Fibroblast of lung (primary cell): Measurements from ENCODE around the gene KBTBD2.

Experiments
- EZH2 ChIP-seq: IDR thresholded peaks from 2 replicates; pipeline ENCODE4 v1.5.1; 2012; ENCODE audit warnings: low read length, control low read depth, mild to moderate bottlenecking; ENCODE audit errors: missing control alignments
- TF ChIP-seq, protein P1 (sequence below), 2 donors: IDR thresholded peaks in 1 of 2; conservative IDR thresholded peaks in 1 of 2; 1 replicate in 1 of 2; 2 replicates in 1 of 2; pipeline ENCODE4 v1.5.1; 2011 to 2012; ENCODE audit warnings: low read length in 2 of 2, control low read depth in 1 of 2, inconsistent platforms in 1 of 2, low read depth in 1 of 2, mild to moderate bottlenecking in 1 of 2

DNA sequence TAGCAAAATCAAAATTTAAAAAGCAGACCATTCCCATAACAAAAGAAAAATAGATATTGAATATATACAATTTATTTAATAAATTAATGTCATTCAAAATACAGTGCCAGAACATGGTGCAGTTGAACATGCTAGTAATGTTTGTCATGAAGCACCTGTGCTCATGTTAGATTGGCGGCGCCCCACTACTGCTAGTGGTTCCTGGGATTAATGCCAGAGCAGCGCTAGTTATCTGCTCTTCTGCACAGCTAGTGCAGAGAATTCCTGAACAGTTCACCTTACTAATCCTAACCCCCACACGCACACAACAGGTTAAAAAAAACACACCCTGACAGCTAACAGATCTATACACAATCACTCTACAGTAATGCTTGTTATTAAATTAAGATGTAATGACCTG is 23.4 kb downstream of the KBTBD2 start:
- TF ChIP-seq, protein P1, sequence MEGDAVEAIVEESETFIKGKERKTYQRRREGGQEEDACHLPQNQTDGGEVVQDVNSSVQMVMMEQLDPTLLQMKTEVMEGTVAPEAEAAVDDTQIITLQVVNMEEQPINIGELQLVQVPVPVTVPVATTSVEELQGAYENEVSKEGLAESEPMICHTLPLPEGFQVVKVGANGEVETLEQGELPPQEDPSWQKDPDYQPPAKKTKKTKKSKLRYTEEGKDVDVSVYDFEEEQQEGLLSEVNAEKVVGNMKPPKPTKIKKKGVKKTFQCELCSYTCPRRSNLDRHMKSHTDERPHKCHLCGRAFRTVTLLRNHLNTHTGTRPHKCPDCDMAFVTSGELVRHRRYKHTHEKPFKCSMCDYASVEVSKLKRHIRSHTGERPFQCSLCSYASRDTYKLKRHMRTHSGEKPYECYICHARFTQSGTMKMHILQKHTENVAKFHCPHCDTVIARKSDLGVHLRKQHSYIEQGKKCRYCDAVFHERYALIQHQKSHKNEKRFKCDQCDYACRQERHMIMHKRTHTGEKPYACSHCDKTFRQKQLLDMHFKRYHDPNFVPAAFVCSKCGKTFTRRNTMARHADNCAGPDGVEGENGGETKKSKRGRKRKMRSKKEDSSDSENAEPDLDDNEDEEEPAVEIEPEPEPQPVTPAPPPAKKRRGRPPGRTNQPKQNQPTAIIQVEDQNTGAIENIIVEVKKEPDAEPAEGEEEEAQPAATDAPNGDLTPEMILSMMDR (conservative IDR thresholded peaks at IDR 0.05 in 1 of 2, IDR thresholded peaks at IDR 0.05 in 1 of 2; ENCODE audit: low read depth in 1 of 2, low read length in 2 of 2), result no peak
- TF ChIP-seq EZH2, result no peak
